Measurements from ENCODE around the gene SLC16A12. TPM values are rescaled to one million over a fixed set of nuclear protein-coding genes. Genes with fewer than 3 reads are reported as not detected.

The SLC16A12 gene
- total RNA-seq, 3 donors from 2014 or later (not counting 1 experiment from before 2014, with no cell fraction given) = not detected

DNA sequence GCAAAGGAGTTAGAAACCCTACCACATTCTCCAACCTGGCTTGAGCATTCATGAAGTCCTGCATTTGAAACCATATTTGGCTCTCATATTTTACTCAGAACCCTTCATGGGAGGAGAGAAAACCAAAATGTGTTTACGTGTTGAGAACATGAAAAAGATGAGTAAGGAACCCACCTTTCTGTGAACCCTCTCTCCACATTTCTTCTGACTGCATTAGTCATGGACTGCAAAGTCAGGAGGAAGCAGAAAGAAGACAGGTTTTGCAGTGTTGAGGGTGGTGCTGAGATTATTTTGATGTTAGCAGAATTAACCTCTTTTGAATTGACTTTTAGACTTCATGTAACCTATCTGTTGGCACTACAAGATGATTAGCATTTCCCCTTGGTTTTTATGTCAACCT lies 152.6 kb downstream of the SLC16A12 start:
- H3K27me3 Mint-ChIP-seq (ENCODE audit: low read depth in 2 of 2) = no peaks in the 10 kb centered on the region
- no peak overlapping the region for H3K27ac ChIP-seq (ENCODE audit: low read length)
- ATAC-seq = no peak
- no peaks in the 10 kb centered on the region for H3K36me3 Mint-ChIP-seq
- no peaks in the 10 kb centered on the region for H3K9me3 Mint-ChIP-seq
- no peak overlapping the region for H3K4me3 Mint-ChIP-seq
- H3K4me1 ChIP-seq (ENCODE audit: control insufficient read depth, insufficient read depth, low read length) = no peaks in the 10 kb centered on the region
- TF ChIP-seq, protein P1, sequence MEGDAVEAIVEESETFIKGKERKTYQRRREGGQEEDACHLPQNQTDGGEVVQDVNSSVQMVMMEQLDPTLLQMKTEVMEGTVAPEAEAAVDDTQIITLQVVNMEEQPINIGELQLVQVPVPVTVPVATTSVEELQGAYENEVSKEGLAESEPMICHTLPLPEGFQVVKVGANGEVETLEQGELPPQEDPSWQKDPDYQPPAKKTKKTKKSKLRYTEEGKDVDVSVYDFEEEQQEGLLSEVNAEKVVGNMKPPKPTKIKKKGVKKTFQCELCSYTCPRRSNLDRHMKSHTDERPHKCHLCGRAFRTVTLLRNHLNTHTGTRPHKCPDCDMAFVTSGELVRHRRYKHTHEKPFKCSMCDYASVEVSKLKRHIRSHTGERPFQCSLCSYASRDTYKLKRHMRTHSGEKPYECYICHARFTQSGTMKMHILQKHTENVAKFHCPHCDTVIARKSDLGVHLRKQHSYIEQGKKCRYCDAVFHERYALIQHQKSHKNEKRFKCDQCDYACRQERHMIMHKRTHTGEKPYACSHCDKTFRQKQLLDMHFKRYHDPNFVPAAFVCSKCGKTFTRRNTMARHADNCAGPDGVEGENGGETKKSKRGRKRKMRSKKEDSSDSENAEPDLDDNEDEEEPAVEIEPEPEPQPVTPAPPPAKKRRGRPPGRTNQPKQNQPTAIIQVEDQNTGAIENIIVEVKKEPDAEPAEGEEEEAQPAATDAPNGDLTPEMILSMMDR (IDR thresholded peaks at IDR 0.05) = no peak
- intact Hi-C loops (cut with micrococcal nuclease) = no loop called here
- DNase-seq = no peak
- H3K4me1 Mint-ChIP-seq = no peaks in the 10 kb centered on the region
- H3K27ac Mint-ChIP-seq = no peak overlapping the region
- no peak overlapping the region for H3K4me3 ChIP-seq (ENCODE audit: low read length)
- WGBS (ENCODE audit: insufficient coverage) = no CpG with 5 or more reads among the region's 1 CpG
- no peaks in the 10 kb centered on the region for H3K9me3 ChIP-seq (ENCODE audit: control insufficient read depth, insufficient read depth, low read length)
- no peaks in the 10 kb centered on the region for H3K27me3 ChIP-seq (ENCODE audit: control insufficient read depth, insufficient read depth, low read length)
- no peaks in the 10 kb centered on the region for H3K36me3 ChIP-seq (ENCODE audit: control insufficient read depth, insufficient read depth, low read length)

Other genes starting within 250 kb of the SLC16A12 start
- 100 to 1,000 TPM in 1 of 3 donors, 10 to 100 TPM in 2; 21.8 to 103 (median 34.9) TPM for gene IFIT2, start 233.5 kb downstream of the SLC16A12 start, total RNA-seq
- 10 to 100 TPM; 12.0 to 31.7 (median 12.2) TPM for gene IFIT3, start 207.6 kb downstream of the SLC16A12 start, total RNA-seq
- not detected for gene IFIT1B, start 157.5 kb downstream of the SLC16A12 start, total RNA-seq
- 1 to 10 TPM; 1.0 to 4.9 (median 2.7) TPM for gene IFIT1, start 143.0 kb downstream of the SLC16A12 start, total RNA-seq
- 10 to 100 TPM; 17.7 to 23.6 (median 20.4) TPM for gene IFIT5, start 121.0 kb downstream of the SLC16A12 start, total RNA-seq
- gene PANK1, start 109.6 kb upstream of the SLC16A12 start, total RNA-seq = 1 to 10 TPM in 2 of 3 donors, under 1 TPM in 1; 0.85 to 2.2 (median 1.4) TPM
- gene KIF20B, start 166.0 kb upstream of the SLC16A12 start, total RNA-seq = 10 to 100 TPM; 17.2 to 20.2 (median 17.3) TPM